Osteocyte (in vitro differentiated cells): Measurements from ENCODE around the gene GTSE1. TPM values are rescaled to one million over a fixed set of nuclear protein-coding genes. Genes with fewer than 3 reads are reported as not detected.

Experiments used
- DNase-seq: peaks from one replicate; pipeline ENCODE4 v3.0.0; 2021; ENCODE audit warnings: mixed read lengths; ENCODE audit not compliant: unreplicated experiment; ENCODE audit errors: extremely low spot score
- H3K27ac Mint-ChIP-seq: one replicate; pipeline ENCODE4 v1.8.0; 2021; ENCODE audit warnings: mild to moderate bottlenecking, mixed read lengths; ENCODE audit not compliant: unreplicated experiment
- H3K27me3 Mint-ChIP-seq: one replicate; pipeline ENCODE4 v1.8.0; 2021; ENCODE audit warnings: mixed read lengths; ENCODE audit not compliant: unreplicated experiment
- H3K36me3 Mint-ChIP-seq: one replicate; pipeline ENCODE4 v1.8.0; 2021; ENCODE audit warnings: mixed read lengths; ENCODE audit not compliant: unreplicated experiment
- H3K4me1 Mint-ChIP-seq: one replicate; pipeline ENCODE4 v1.8.0; 2021; ENCODE audit warnings: mixed read lengths; ENCODE audit not compliant: unreplicated experiment
- H3K4me3 Mint-ChIP-seq: one replicate; pipeline ENCODE4 v1.8.0; 2021; ENCODE audit warnings: mild to moderate bottlenecking, moderate library complexity, mixed read lengths; ENCODE audit not compliant: unreplicated experiment
- H3K9me3 Mint-ChIP-seq: one replicate; pipeline ENCODE4 v1.8.0; 2021; ENCODE audit warnings: mixed read lengths; ENCODE audit not compliant: unreplicated experiment
- total RNA-seq: library from RNA; stranded (reverse); gene quantifications from 2 replicates; pipeline ENCODE4 v1.2.1, GENCODE V29; 2021
- TF ChIP-seq, protein P1 (sequence below): fragments of 200-600 bp; sonication (generic); IDR thresholded peaks from 2 replicates; pipeline ENCODE4 v1.5.0; 2021; ENCODE audit warnings: antibody characterized with exemption, mild to moderate bottlenecking, moderate library complexity

Gene GTSE1
- total RNA-seq, 1 donor from 2014 or later = 9.4 TPM

DNA sequence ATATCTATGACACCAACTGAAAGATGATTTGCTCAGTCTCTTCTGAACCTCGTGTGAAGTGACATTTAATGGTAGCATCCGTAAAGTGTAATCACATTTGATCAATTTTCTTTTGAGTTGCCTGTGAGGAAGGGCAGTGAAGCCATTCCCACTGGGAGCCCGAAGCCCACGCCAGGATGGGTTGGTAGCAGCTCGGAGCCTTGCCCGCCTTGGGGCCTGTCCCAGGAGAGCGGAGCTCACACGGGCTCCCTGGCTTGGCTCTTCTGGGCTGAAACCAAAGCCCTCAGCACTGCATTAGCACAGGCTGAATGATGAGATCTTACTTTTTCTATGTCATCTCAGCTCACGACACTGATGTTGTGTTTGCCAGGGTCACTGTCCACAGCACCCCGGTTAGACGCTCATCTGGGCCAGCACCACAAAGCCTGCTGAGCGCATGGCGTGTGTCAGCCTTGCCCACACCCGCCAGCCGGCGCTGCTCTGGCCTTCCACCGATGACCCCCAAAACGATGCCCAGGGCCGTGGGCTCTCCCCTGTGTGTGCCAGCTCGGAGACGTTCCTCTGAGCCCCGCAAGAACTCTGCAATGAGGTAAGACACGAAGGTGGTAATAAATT is 29.5 kb downstream of the GTSE1 start:
- DNase-seq = no peak
- TF ChIP-seq, protein P1, sequence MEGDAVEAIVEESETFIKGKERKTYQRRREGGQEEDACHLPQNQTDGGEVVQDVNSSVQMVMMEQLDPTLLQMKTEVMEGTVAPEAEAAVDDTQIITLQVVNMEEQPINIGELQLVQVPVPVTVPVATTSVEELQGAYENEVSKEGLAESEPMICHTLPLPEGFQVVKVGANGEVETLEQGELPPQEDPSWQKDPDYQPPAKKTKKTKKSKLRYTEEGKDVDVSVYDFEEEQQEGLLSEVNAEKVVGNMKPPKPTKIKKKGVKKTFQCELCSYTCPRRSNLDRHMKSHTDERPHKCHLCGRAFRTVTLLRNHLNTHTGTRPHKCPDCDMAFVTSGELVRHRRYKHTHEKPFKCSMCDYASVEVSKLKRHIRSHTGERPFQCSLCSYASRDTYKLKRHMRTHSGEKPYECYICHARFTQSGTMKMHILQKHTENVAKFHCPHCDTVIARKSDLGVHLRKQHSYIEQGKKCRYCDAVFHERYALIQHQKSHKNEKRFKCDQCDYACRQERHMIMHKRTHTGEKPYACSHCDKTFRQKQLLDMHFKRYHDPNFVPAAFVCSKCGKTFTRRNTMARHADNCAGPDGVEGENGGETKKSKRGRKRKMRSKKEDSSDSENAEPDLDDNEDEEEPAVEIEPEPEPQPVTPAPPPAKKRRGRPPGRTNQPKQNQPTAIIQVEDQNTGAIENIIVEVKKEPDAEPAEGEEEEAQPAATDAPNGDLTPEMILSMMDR = no peak
- no peaks in the 10 kb centered on the region for H3K4me1 Mint-ChIP-seq
- peaks cover 3% of the 10 kb centered on the region for H3K36me3 Mint-ChIP-seq
- H3K4me3 Mint-ChIP-seq = no peak overlapping the region
- H3K27ac Mint-ChIP-seq = no peak overlapping the region
- H3K9me3 Mint-ChIP-seq = no peaks in the 10 kb centered on the region
- H3K27me3 Mint-ChIP-seq = no peaks in the 10 kb centered on the region

DNA sequence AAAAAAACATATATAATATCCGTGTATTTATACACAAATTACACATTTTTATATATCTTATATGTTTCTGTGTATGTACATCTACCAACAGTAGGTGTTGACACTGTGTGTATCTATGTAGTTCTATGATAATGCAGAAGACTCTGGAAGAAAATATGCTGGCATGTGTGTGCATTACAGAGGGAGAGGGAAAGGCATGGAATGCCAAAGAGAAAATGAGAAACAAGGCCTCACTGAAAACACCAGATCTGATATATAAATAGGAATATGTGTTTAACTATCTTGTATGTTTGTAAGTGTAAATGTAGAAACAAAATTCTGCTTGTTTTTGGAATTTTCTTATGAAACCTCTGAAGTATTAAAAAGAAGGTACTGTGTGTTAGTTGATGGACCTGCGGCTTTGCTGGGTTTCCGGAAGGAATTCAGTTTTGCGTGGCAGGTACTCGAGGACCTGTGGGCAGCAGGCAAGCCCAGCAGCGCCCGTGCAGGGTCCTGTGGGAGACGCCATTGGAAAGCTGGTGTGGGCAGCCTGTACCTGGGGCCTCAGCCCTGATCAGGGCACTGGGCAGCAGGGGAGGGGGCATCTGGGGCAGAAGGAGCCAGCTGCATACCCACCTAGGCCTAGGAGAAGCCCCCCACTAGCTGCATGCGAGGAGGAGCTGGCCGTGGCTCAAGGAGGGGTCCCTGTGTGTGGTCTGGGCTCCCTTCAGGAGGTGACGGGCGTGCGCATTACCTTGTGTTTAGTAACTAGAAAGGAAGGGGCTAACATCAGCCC is 31.2 kb downstream of the GTSE1 start:
- Mint-ChIP-seq H3K9me3 (no peaks in the 10 kb centered on the region), H3K36me3 (peaks cover 3% of the 10 kb centered on the region), H3K4me3 (no peak overlapping the region), H3K4me1 (no peaks in the 10 kb centered on the region), H3K27ac (no peak overlapping the region), H3K27me3 (no peaks in the 10 kb centered on the region)
- TF ChIP-seq, protein P1 = no peak
- no peak for DNase-seq

DNA sequence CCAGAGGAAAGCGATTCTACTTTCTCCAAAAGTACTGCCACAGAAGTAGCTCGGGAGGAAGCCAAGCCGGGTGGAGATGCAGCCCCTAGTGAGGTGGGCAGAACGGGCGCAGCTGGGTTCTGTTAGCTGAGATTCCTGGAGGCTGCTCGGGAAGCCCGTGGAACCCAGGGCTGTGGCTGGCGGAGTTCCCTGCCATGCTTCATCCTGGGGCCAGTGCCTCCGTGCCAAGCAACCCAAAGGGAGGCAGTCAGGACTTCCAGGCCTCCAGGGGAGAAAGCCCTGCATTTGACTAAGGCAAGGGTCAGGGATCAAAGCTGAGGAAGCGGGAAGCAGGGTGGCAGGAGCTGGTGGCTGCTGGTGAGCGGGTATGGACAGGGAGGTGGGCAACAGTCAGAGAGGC is 32.1 kb downstream of the GTSE1 start:
- H3K27me3 Mint-ChIP-seq = no peaks in the 10 kb centered on the region
- H3K36me3 Mint-ChIP-seq = peaks cover 3% of the 10 kb centered on the region
- no peak overlapping the region for H3K27ac Mint-ChIP-seq

DNA sequence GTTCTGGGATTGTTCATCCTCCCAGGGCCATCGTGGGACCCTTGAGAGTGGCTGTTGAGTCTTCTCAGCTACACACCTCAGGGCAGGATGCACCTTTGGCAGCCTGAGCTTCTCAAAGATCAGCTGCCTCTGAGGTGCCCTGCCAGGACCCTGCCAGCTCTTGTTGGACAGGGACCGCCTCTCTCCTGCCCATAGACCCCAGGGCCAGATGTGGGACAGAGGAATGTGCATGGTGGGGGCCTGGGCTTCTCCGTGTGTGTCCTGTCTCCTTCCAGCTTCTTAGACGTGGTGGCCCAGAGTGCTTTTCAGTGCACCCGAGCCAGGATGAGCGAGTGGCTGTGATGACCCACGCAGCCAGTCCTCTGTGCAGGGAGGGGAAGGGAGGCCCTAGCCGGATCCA is 32.9 kb downstream of the GTSE1 start:
- TF ChIP-seq, protein P1 = no peak
- Mint-ChIP-seq H3K27ac (no peak overlapping the region), H3K27me3 (no peaks in the 10 kb centered on the region), H3K4me3 (no peak overlapping the region), H3K36me3 (no peaks in the 10 kb centered on the region), H3K4me1 (peaks cover 2% of the 10 kb centered on the region), H3K9me3 (no peaks in the 10 kb centered on the region)
- no peak for DNase-seq

More for the DNA sequence above, 32.1 kb downstream of the GTSE1 start:
- no peaks in the 10 kb centered on the region for H3K9me3 Mint-ChIP-seq
- TF ChIP-seq, protein P1 = no peak
- H3K4me3 Mint-ChIP-seq = no peak overlapping the region
- no peaks in the 10 kb centered on the region for H3K4me1 Mint-ChIP-seq
- DNase-seq = no peak

DNA sequence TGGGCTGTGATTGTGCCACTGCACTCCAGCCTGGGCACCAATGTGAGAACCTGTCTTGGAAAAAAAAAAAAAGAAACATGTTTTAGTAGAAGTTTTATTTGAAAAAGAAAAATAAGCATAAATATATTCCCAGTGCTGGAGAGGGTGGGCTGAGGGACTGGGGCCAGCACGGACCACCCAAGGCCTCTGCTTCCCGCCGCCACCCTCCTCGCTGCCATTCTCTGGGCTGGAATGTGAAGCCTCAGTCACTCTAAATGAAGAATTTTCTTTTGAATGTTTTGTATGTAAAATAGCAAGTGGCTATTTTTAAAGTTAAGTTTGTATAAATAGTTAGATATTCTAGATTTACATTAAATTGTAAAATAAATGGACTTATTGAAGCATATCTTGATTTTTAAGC is 33.8 kb downstream of the GTSE1 start:
- Mint-ChIP-seq H3K27ac (no peak overlapping the region), H3K9me3 (no peaks in the 10 kb centered on the region), H3K27me3 (no peaks in the 10 kb centered on the region)

More for the DNA sequence above, 33.8 kb downstream of the GTSE1 start:
- H3K36me3 Mint-ChIP-seq = no peaks in the 10 kb centered on the region
- H3K4me3 Mint-ChIP-seq = no peak overlapping the region
- TF ChIP-seq, protein P1 = no peak
- peaks cover 4% of the 10 kb centered on the region for H3K4me1 Mint-ChIP-seq
- DNase-seq = no peak
